K562 (cell line): Measurements from ENCODE around the gene SMG7. TPM values are rescaled to one million over a fixed set of nuclear protein-coding genes. Genes with fewer than 3 reads are reported as not detected.
A peak's percentile ranks its signal among the peaks of the same experiment; 100 is the strongest.

Experiments used
- BRCA1 ChIP-seq, 2 experiments: fragments of 450-650 bp in 1 of 2; sonication (generic) in 1 of 2; formaldehyde crosslinking in 1 of 2; IDR thresholded peaks; 2 replicates each; pipeline versions ENCODE4 v1.5.0 to v1.6.1; 2017 to 2020; ENCODE audit warnings: mild to moderate bottlenecking in 1 of 2, missing genetic modification reagents in 1 of 2
- DDX20 ChIP-seq: fragments of 450-650 bp; IDR thresholded peaks from 2 replicates; pipeline ENCODE4 v1.6.1; 2016; ENCODE audit warnings: missing genetic modification characterization, low read depth, mild to moderate bottlenecking, missing compliant biosample characterization, moderate library complexity
- DEAF1 ChIP-seq: fragments of 450-650 bp; formaldehyde crosslinking; IDR thresholded peaks from 2 replicates; pipeline ENCODE4 v1.4.0; 2020; ENCODE audit warnings: mild to moderate bottlenecking, moderate library complexity
- DMBX1 ChIP-seq: fragments of 250-450 bp; sonication (Bioruptor Pico); IDR thresholded peaks from 2 replicates; pipeline ENCODE4 v1.8.0; 2022; ENCODE audit warnings: inconsistent platforms, mild to moderate bottlenecking, moderate library complexity, borderline replicate concordance
- EP300 ChIP-seq: IDR thresholded peaks from 2 replicates; pipeline ENCODE4 v1.6.1; 2012; ENCODE audit warnings: low read length, improper control_type of control experiment
- FOXK1 ChIP-seq: sonication (generic); formaldehyde crosslinking; IDR thresholded peaks from 2 replicates; pipeline ENCODE4 v1.8.0; 2022; ENCODE audit warnings: missing genetic modification reagents, mild to moderate bottlenecking, borderline replicate concordance
- FOXP1 ChIP-seq: sonication (generic); formaldehyde crosslinking; IDR thresholded peaks from 2 replicates; pipeline ENCODE4 v1.8.0; 2022; ENCODE audit warnings: mild to moderate bottlenecking, missing genetic modification reagents
- HLTF ChIP-seq: fragments of 450-650 bp; IDR thresholded peaks from 2 replicates; pipeline ENCODE4 v1.6.1; 2016
- HMG20A ChIP-seq: fragments of 450-650 bp; formaldehyde crosslinking; conservative IDR thresholded peaks from 2 replicates; pipeline ENCODE4 v1.4.0; 2020; ENCODE audit warnings: mild to moderate bottlenecking, mixed read lengths
- HMGN3 ChIP-seq: IDR thresholded peaks from 2 replicates; pipeline ENCODE4 v1.6.1; 2011; ENCODE audit warnings: borderline replicate concordance, low read depth, mild to moderate bottlenecking, mixed read lengths, low read length; ENCODE audit not compliant: insufficient read length; ENCODE audit errors: extremely low read depth
- NCOA1 ChIP-seq: fragments of 450-650 bp; IDR thresholded peaks from 2 replicates; pipeline ENCODE4 v1.6.1; 2016; ENCODE audit warnings: low read depth
- NR1H2 ChIP-seq: sonication (generic); formaldehyde crosslinking; IDR thresholded peaks from 2 replicates; pipeline ENCODE4 v1.4.0; 2020; ENCODE audit warnings: mild to moderate bottlenecking, missing genetic modification reagents
- NR2C1 ChIP-seq, 2 experiments: fragments of 450-650 bp; IDR thresholded peaks; 2 replicates each; pipeline ENCODE4 v1.6.1; 2017; ENCODE audit warnings: mild to moderate bottlenecking in 2 of 2, antibody characterized with exemption in 1 of 2, inconsistent platforms in 1 of 2, missing compliant biosample characterization in 1 of 2, missing genetic modification characterization in 1 of 2
- NR3C1 ChIP-seq: sonication (generic); formaldehyde crosslinking; IDR thresholded peaks from 2 replicates; pipeline ENCODE4 v1.8.1; 2022; ENCODE audit warnings: missing genetic modification reagents
- PHF8 ChIP-seq: fragments of 200-600 bp; sonication (generic); IDR thresholded peaks from 2 replicates; pipeline ENCODE4 v1.6.1; 2012; ENCODE audit warnings: mixed run types, mild to moderate bottlenecking, inconsistent platforms, low read length, moderate library complexity, borderline replicate concordance
- POLR3A ChIP-seq: IDR thresholded peaks from 2 replicates; pipeline ENCODE4 v1.6.1; 2011; ENCODE audit warnings: borderline replicate concordance, mild to moderate bottlenecking, moderate library complexity; ENCODE audit not compliant: insufficient read length, insufficient read depth; ENCODE audit errors: extremely low read depth
- RAD21 ChIP-seq, 2 experiments: fragments of 250-450 bp in 1 of 2; fragments of 450-650 bp in 1 of 2; sonication (Bioruptor Pico) in 1 of 2; formaldehyde crosslinking in 1 of 2; IDR thresholded peaks in 1 of 2; conservative IDR thresholded peaks in 1 of 2; 2 replicates each; pipeline versions ENCODE4 v1.4.0 to v1.8.0; 2020 to 2022; ENCODE audit warnings: mild to moderate bottlenecking in 2 of 2, moderate library complexity in 1 of 2
- SLC30A9 ChIP-seq: fragments of 250-450 bp; sonication (Bioruptor Pico); IDR thresholded peaks from 2 replicates; pipeline ENCODE4 v1.8.0; 2022; ENCODE audit warnings: mild to moderate bottlenecking, moderate library complexity
- TEAD1 ChIP-seq, 2 experiments: fragments of 450-650 bp in 1 of 2; sonication (generic) in 1 of 2; formaldehyde crosslinking; IDR thresholded peaks; 2 replicates each; pipeline versions ENCODE4 v1.4.0 to v1.8.0; 2020 to 2022; ENCODE audit warnings: mild to moderate bottlenecking in 2 of 2, missing genetic modification reagents in 1 of 2
- TRIM24 ChIP-seq, 2 experiments: fragments of 450-650 bp; IDR thresholded peaks; 2 replicates each; pipeline ENCODE4 v1.6.1; 2016
- ZC3H8 ChIP-seq: fragments of 450-650 bp; IDR thresholded peaks from 2 replicates; pipeline ENCODE4 v1.6.1; 2017
- ZKSCAN1 ChIP-seq: fragments of 150-350 bp; IDR thresholded peaks from 2 replicates; pipeline ENCODE4 v1.6.1; 2016; ENCODE audit warnings: low read depth, low read length
- ZNF197 ChIP-seq: fragments of 200-800 bp; sonication (Bioruptor generic); IDR thresholded peaks from 2 replicates; pipeline ENCODE4 v1.6.1; 2016; ENCODE audit warnings: low read depth, missing genetic modification characterization, missing compliant biosample characterization
- ZNF232 ChIP-seq: sonication (generic); formaldehyde crosslinking; IDR thresholded peaks from 2 replicates; pipeline ENCODE4 v1.8.0; 2022; ENCODE audit warnings: mild to moderate bottlenecking, missing genetic modification reagents
- ZNF311 ChIP-seq: fragments of 250-450 bp; sonication (Bioruptor Pico); IDR thresholded peaks from 2 replicates; pipeline ENCODE4 v1.4.0; 2020; ENCODE audit warnings: mild to moderate bottlenecking, moderate library complexity
- ZSCAN29 ChIP-seq: fragments of 450-650 bp; IDR thresholded peaks from 2 replicates; pipeline ENCODE4 v1.6.1; 2017
- polyA plus RNA-seq, 8 experiments: library from polyadenylated mRNA; depleted of rRNA in 4 of 8; stranded (reverse) in 5 of 8; unstranded in 3 of 8; fragments of >200 nt; fragmentation: Nextera tagmentation in 2 of 8; fragmentation: Illumina TruSeq in 1 of 8; extraction: Ambion mirVana in 2 of 8; extraction: Trizol in 1 of 8; gene quantifications; 2 replicates each; pipeline versions ENCODE4 v1.2.1 to v1.2.3, GENCODE V29; 2011 to 2014; ENCODE audit warnings: inconsistent platforms in 1 of 8, missing spikeins in 1 of 8
- total RNA-seq, 7 experiments: library from RNA; depleted of rRNA in 6 of 7; stranded (reverse); fragments of >200 nt in 6 of 7; fragmentation: Illumina TruSeq in 2 of 7; extraction: Trizol in 2 of 7; gene quantifications; 2 replicates each; pipeline versions ENCODE4 v1.2.1 to v1.2.3, GENCODE V29; 2011 to 2021; ENCODE audit warnings: low replicate concordance in 1 of 7
- TF ChIP-seq, protein P1 (sequence below): fragments of 450-650 bp; IDR thresholded peaks from 2 replicates; pipeline ENCODE4 v1.6.1; 2016; ENCODE audit warnings: antibody characterized with exemption

Gene SMG7
- total and polyA plus RNA-seq, 9 of the 15 experiments (the other 6 are each of a cell fraction or from before 2014, with no cell fraction given), result 12.4 to 74.6 (median 29.0) TPM

GRCh38 chr1:183471743-183472487 is 384 bp upstream of the SMG7 start (continued):
- peak; percentile 93; the same call in 1 of the 2 replicates for TF ChIP-seq FOXK1
- peak; percentile 63 for TF ChIP-seq EP300
- TF ChIP-seq POLR3A, result no peak
- TF ChIP-seq ZKSCAN1, result no peak; the same call in 1 of the 2 replicates
- TF ChIP-seq NR3C1 (CRISPR knock-in tag), result no peak
- TF ChIP-seq ZNF197, result no peak
- peak; percentile 92; the same call in 1 of the 2 replicates for TF ChIP-seq NR1H2 (CRISPR knock-in tag)
- TF ChIP-seq DEAF1 (CRISPR knock-in tag), result 0 out of 2 replicates have a peak, but pooled peaks have one; percentile 42
- peak; percentile 99 for TF ChIP-seq HLTF
- peak; percentile 44; the same call in 1 of the 2 replicates for TF ChIP-seq PHF8
- TF ChIP-seq BRCA1 (IDR thresholded peaks at IDR 0.05), result no peak
- no peak for TF ChIP-seq BRCA1 (CRISPR knock-in tag; IDR thresholded peaks at IDR 0.05)
- TF ChIP-seq HMGN3, result no peak
- TF ChIP-seq HMG20A (CRISPR knock-in tag), result no peak
- peak; percentile 77 for TF ChIP-seq DMBX1 (CRISPR knock-in tag)
- no peak for TF ChIP-seq ZNF232 (CRISPR knock-in tag)
- TF ChIP-seq TRIM24 (IDR thresholded peaks at IDR 0.05), result peak in 1 of 2 experiments; percentile 100; a peak in 3 of 4 replicates
- peak; percentile 100 for TF ChIP-seq NCOA1
- TF ChIP-seq TEAD1 (CRISPR knock-in tag; IDR thresholded peaks at IDR 0.05), result peak in 1 of 2 experiments; percentile 46; a peak in 3 of 4 replicates
- peak; percentile 83 for TF ChIP-seq NR2C1 (IDR thresholded peaks at IDR 0.05)
- TF ChIP-seq NR2C1 (tag; IDR thresholded peaks at IDR 0.05), result peak; percentile 88
- no peak for TF ChIP-seq DDX20
- TF ChIP-seq, protein P1, sequence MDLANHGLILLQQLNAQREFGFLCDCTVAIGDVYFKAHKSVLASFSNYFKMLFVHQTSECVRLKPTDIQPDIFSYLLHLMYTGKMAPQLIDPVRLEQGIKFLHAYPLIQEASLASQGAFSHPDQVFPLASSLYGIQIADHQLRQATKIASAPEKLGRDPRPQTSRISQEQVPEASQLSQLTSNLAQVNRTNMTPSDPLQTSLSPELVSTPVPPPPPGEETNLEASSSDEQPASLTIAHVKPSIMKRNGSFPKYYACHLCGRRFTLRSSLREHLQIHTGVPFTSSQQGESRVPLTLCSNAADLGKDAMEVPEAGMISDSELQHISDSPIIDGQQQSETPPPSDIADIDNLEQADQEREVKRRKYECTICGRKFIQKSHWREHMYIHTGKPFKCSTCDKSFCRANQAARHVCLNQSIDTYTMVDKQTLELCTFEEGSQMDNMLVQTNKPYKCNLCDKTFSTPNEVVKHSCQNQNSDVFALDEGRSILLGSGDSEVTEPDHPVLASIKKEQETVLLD, result peak; percentile 77
- TF ChIP-seq FOXP1 (CRISPR knock-in tag), result peak; percentile 64
- TF ChIP-seq RAD21 (CRISPR knock-in tag; conservative IDR thresholded peaks at IDR 0.05 in 1 of 2, IDR thresholded peaks at IDR 0.05 in 1 of 2), result no peak
- TF ChIP-seq ZC3H8, result peak; percentile 91; the same call in 1 of the 2 replicates
- TF ChIP-seq ZSCAN29, result no peak
- no peak for TF ChIP-seq SLC30A9 (CRISPR knock-in tag)
- TF ChIP-seq ZNF311, result 0 out of 2 replicates have a peak, but pooled peaks have one; percentile 33
